22Rv1 (cell line): ENCODE measurements around the gene CMSS1.

Source experiments
- ZFX ChIP-seq: fragments of 450-650 bp; IDR thresholded peaks from 2 replicates; pipeline ENCODE4 v1.6.1; 2017; ENCODE audit warnings: antibody characterized with exemption, borderline replicate concordance
- TF ChIP-seq, protein P1 (sequence below): fragments of 450-650 bp; IDR thresholded peaks from 2 replicates; pipeline ENCODE4 v1.5.1; 2017; ENCODE audit warnings: mild to moderate bottlenecking

DNA sequence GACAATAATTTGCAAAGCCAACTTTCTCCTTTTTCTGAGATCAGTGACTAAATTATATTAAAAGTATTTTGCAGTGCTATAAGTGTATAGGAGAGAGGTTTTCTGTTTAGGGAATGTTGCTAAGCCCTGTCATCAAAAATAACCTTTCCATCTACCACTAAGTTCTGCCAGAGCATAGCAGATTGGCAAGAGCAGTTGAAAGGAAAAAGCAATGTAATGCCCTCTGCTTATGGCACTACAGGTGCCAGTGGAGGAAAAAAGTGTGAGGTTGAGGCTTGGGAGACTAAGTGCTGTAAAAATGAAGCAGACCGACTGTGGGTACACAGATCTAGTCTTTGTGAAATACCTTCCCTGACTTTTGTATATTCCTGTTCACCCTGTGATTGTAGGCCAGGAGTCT lies 285.1 kb downstream of the CMSS1 start:
- TF ChIP-seq, protein P1, sequence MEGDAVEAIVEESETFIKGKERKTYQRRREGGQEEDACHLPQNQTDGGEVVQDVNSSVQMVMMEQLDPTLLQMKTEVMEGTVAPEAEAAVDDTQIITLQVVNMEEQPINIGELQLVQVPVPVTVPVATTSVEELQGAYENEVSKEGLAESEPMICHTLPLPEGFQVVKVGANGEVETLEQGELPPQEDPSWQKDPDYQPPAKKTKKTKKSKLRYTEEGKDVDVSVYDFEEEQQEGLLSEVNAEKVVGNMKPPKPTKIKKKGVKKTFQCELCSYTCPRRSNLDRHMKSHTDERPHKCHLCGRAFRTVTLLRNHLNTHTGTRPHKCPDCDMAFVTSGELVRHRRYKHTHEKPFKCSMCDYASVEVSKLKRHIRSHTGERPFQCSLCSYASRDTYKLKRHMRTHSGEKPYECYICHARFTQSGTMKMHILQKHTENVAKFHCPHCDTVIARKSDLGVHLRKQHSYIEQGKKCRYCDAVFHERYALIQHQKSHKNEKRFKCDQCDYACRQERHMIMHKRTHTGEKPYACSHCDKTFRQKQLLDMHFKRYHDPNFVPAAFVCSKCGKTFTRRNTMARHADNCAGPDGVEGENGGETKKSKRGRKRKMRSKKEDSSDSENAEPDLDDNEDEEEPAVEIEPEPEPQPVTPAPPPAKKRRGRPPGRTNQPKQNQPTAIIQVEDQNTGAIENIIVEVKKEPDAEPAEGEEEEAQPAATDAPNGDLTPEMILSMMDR = no peak
- no peak for TF ChIP-seq ZFX
